ENCODE measurements around the gene CTNNB1.

The CTNNB1 gene

DNA sequence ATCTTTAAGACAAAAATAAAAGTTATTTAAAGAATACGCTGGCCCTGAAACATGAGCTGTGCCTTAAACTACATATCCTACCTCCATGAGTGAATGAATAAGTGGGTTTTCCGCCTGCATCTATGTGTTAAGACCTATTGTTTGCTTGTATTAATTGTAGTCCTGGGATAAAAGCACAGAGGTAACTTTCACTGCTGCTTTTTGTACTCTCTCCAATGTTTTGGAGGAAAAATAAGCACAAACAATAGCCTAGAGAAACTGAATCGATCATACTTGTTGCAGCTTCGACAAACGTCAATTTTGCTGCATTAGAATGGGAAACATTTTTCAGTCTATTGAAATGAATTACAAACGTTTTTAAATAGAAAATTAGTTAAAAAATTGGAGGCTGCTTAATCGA lies 1.3 kb upstream of the CTNNB1 start:
- H3K36me3 ChIP-seq (ENCODE audit: control insufficient read depth, insufficient read depth, low read length): no peaks in the 10 kb centered on the region
- DNase-seq: no peak
- peaks cover 32% of the 10 kb centered on the region for H3K79me2 ChIP-seq (ENCODE audit: control insufficient read depth, insufficient read depth, low read length)
- no peaks in the 10 kb centered on the region for H3K27me3 ChIP-seq (ENCODE audit: insufficient read depth, low read length, poor library complexity)
- H2AK5ac ChIP-seq (ENCODE audit: low read length): no peak overlapping the region
- H3K56ac ChIP-seq (ENCODE audit: low read length): no peak overlapping the region
- no peak overlapping the region for H2BK120ac ChIP-seq (ENCODE audit: low read depth, low read length)
- no peak overlapping the region for H4K5ac ChIP-seq (ENCODE audit: low read length)
- no peak overlapping the region for H4K8ac ChIP-seq (ENCODE audit: low read depth, low read length)
- no peak overlapping the region for H2BK15ac ChIP-seq (replicated peaks; ENCODE audit: low read depth)
- H3K79me1 ChIP-seq (ENCODE audit: low read length): no peaks in the 10 kb centered on the region
- H3K4me2 ChIP-seq (ENCODE audit: low read length): no peak overlapping the region
- H3K18ac ChIP-seq (ENCODE audit: low read length): no peak overlapping the region
- no peak overlapping the region for H3K4ac ChIP-seq (ENCODE audit: low read depth, low read length)
- no peak overlapping the region for H3K27ac ChIP-seq (ENCODE audit: low read depth, low read length)
- no peak overlapping the region for H2BK5ac ChIP-seq (ENCODE audit: low read length)
- H3K23ac ChIP-seq (ENCODE audit: low read length): no peak overlapping the region
- H3K9ac ChIP-seq (ENCODE audit: low read length): no peak overlapping the region
- WGBS (ENCODE audit: extremely low coverage, insufficient coverage, low lambda C conversion rate): no CpG with 5 or more reads among the region's 7 CpGs
- peaks cover 2% of the 10 kb centered on the region for H3K4me1 ChIP-seq (ENCODE audit: control insufficient read depth, low read depth, low read length)
- H3K4me3 ChIP-seq (ENCODE audit: low read length): no peak overlapping the region

DNA sequence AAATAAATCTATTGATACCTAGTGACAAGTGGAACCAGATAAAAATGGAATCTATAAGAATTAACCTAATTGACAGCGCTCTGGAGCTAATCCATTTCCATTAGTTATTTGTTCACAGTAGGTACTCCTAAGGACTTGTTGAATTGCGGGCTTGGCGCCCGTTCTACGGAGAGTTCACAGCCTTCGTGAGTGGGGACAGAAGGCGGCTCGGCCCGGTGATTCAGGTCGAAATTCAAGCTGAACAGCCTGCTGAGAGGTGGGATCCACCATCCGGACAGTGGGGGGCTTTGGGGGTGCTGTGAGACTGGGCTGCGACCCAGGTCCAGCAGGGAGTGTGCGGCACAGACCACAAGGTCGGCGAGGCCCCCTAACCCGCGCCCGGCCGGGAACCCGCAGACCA lies 779 bp upstream of the CTNNB1 start:
- H3K4ac ChIP-seq (ENCODE audit: low read depth, low read length): peak overlapping the region; percentile 49
- H4K5ac ChIP-seq (ENCODE audit: low read length): no peak overlapping the region
- H3K27me3 ChIP-seq (ENCODE audit: insufficient read depth, low read length, poor library complexity): no peaks in the 10 kb centered on the region
- H3K56ac ChIP-seq (ENCODE audit: low read length): peak overlapping the region; percentile 93
- peaks cover 2% of the 10 kb centered on the region for H3K4me1 ChIP-seq (ENCODE audit: control insufficient read depth, low read depth, low read length)
- H3K36me3 ChIP-seq (ENCODE audit: control insufficient read depth, insufficient read depth, low read length): no peaks in the 10 kb centered on the region
- peak overlapping the region; percentile 57 for H3K4me3 ChIP-seq (ENCODE audit: low read length)
- no peak overlapping the region for H2AK5ac ChIP-seq (ENCODE audit: low read length)
- H2BK5ac ChIP-seq (ENCODE audit: low read length): peak overlapping the region; percentile 17
- H3K79me1 ChIP-seq (ENCODE audit: low read length): no peaks in the 10 kb centered on the region
- no peak overlapping the region for H4K8ac ChIP-seq (ENCODE audit: low read depth, low read length)
- H2BK120ac ChIP-seq (ENCODE audit: low read depth, low read length): no peak overlapping the region
- H3K79me2 ChIP-seq (ENCODE audit: control insufficient read depth, insufficient read depth, low read length): peaks cover 33% of the 10 kb centered on the region
- H2BK15ac ChIP-seq (replicated peaks; ENCODE audit: low read depth): no peak overlapping the region
- H3K23ac ChIP-seq (ENCODE audit: low read length): no peak overlapping the region
- peak overlapping the region; percentile 87 for H3K9ac ChIP-seq (ENCODE audit: low read length)
- no CpG with 5 or more reads among the region's 20 CpGs for WGBS (ENCODE audit: extremely low coverage, insufficient coverage, low lambda C conversion rate)
- H3K4me2 ChIP-seq (ENCODE audit: low read length): peak overlapping the region; percentile 67
- peak; percentile 53 for DNase-seq
- H3K18ac ChIP-seq (ENCODE audit: low read length): peak overlapping the region; percentile 95
- H3K27ac ChIP-seq (ENCODE audit: low read depth, low read length): peak overlapping the region; percentile 89

DNA sequence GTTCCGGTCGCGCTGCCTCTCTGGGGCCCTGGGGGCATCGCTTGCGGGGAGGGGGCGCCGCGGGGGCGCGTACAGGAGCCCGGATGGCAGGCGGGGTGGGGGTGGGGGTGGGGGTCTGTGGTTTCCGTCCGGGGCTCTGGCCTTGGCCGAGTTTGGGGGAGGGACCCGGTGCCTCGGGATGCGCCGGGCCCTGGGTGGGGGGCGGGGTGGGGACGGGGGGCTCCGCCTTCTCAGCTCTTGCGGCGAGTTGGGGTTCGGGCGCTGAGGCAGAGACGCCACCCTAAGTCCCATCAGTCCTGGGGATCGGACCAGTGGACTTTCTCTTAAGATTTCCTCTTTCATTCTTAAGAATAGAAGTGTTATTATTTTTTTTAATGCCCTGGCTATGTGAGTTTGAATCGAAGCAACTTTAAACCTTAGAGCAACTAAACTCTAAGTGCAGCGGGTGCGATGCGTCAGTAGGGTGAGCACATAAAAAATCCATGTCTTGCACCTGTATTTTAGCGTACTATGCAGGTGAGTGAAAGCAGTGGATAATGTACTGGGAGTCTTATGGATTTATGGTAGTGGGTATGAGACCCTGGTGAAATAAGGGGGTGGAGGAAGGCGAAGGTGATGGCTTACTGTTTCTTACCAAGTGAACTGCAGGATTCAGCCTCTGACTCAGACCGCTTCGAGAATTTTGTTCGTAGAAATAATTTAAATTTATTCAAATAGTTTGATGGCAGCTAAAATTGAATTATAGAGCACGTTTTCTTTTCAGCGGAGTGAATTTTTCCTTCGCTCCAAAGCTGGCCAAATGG lies 762 bp downstream of the CTNNB1 start:
- H3K56ac ChIP-seq (ENCODE audit: low read length): peak overlapping the region; percentile 98

DNA sequence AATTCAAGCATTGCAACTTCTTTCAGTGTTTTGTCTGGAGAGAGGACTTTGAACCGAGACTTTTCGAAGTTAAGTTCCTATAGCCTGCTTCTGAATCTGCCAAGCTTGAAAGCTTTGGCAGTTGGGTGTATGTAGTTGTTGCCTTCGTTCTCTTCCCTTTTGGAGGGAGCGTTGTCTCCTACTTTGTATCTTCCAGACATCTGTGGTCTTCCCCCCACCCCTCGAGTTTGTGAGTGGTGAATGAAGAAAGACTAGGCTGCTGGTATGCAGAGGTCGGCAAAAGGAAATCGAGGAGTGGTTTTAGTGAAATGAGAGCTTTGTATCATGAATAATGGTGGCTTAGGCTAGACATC lies 1.3 kb downstream of the CTNNB1 start:
- DNase-seq: peak; percentile 55
- no peak overlapping the region for H2BK120ac ChIP-seq (ENCODE audit: low read depth, low read length)
- H3K4ac ChIP-seq (ENCODE audit: low read depth, low read length): no peak overlapping the region
- no peaks in the 10 kb centered on the region for H3K79me1 ChIP-seq (ENCODE audit: low read length)
- H3K23ac ChIP-seq (ENCODE audit: low read length): no peak overlapping the region
- H3K56ac ChIP-seq (ENCODE audit: low read length): peak overlapping the region; percentile 76
- no peak overlapping the region for H2BK5ac ChIP-seq (ENCODE audit: low read length)
- H3K18ac ChIP-seq (ENCODE audit: low read length): peak overlapping the region; percentile 100
- peaks cover 4% of the 10 kb centered on the region for H3K4me1 ChIP-seq (ENCODE audit: control insufficient read depth, low read depth, low read length)
- no peaks in the 10 kb centered on the region for H3K36me3 ChIP-seq (ENCODE audit: control insufficient read depth, insufficient read depth, low read length)
- peak overlapping the region; percentile 21 for H3K4me2 ChIP-seq (ENCODE audit: low read length)
- H3K9ac ChIP-seq (ENCODE audit: low read length): peak overlapping the region; percentile 70
- peaks cover 52% of the 10 kb centered on the region for H3K79me2 ChIP-seq (ENCODE audit: control insufficient read depth, insufficient read depth, low read length)
- WGBS (ENCODE audit: extremely low coverage, insufficient coverage, low lambda C conversion rate): no CpG with 5 or more reads among the region's 7 CpGs
- H3K27me3 ChIP-seq (ENCODE audit: insufficient read depth, low read length, poor library complexity): no peaks in the 10 kb centered on the region
- H3K4me3 ChIP-seq (ENCODE audit: low read length): peak overlapping the region; percentile 52
- H2AK5ac ChIP-seq (ENCODE audit: low read length): no peak overlapping the region
- no peak overlapping the region for H3K27ac ChIP-seq (ENCODE audit: low read depth, low read length)
- no peak overlapping the region for H4K5ac ChIP-seq (ENCODE audit: low read length)
- H4K8ac ChIP-seq (ENCODE audit: low read depth, low read length): no peak overlapping the region
- H2BK15ac ChIP-seq (replicated peaks; ENCODE audit: low read depth): no peak overlapping the region

More for the DNA sequence above, 762 bp downstream of the CTNNB1 start:
- Histone ChIP-seq H3K79me2 (ENCODE audit: control insufficient read depth, insufficient read depth, low read length) (peaks cover 47% of the 10 kb centered on the region), H3K4me3 (ENCODE audit: low read length) (peak overlapping the region; percentile 89), H3K4me2 (ENCODE audit: low read length) (peak overlapping the region; percentile 21), H4K8ac (ENCODE audit: low read depth, low read length) (peak overlapping the region; percentile 100), H3K27ac (ENCODE audit: low read depth, low read length) (peak overlapping the region; percentile 97), H3K27me3 (ENCODE audit: insufficient read depth, low read length, poor library complexity) (no peaks in the 10 kb centered on the region), H3K9ac (ENCODE audit: low read length) (peak overlapping the region; percentile 97), H3K18ac (ENCODE audit: low read length) (peak overlapping the region; percentile 100), H3K23ac (ENCODE audit: low read length) (no peak overlapping the region), H3K4ac (ENCODE audit: low read depth, low read length) (peak overlapping the region; percentile 100), H2AK5ac (ENCODE audit: low read length) (no peak overlapping the region), H4K5ac (ENCODE audit: low read length) (no peak overlapping the region), H2BK120ac (ENCODE audit: low read depth, low read length) (peak overlapping the region; percentile 79), H2BK5ac (ENCODE audit: low read length) (no peak overlapping the region), H2BK15ac (replicated peaks; ENCODE audit: low read depth) (no peak overlapping the region), H3K36me3 (ENCODE audit: control insufficient read depth, insufficient read depth, low read length) (no peaks in the 10 kb centered on the region), H3K4me1 (ENCODE audit: control insufficient read depth, low read depth, low read length) (peaks cover 4% of the 10 kb centered on the region), H3K79me1 (ENCODE audit: low read length) (no peaks in the 10 kb centered on the region)
- peak; percentile 40 for DNase-seq
- no CpG with 5 or more reads among the region's 40 CpGs for WGBS (ENCODE audit: extremely low coverage, insufficient coverage, low lambda C conversion rate)

DNA sequence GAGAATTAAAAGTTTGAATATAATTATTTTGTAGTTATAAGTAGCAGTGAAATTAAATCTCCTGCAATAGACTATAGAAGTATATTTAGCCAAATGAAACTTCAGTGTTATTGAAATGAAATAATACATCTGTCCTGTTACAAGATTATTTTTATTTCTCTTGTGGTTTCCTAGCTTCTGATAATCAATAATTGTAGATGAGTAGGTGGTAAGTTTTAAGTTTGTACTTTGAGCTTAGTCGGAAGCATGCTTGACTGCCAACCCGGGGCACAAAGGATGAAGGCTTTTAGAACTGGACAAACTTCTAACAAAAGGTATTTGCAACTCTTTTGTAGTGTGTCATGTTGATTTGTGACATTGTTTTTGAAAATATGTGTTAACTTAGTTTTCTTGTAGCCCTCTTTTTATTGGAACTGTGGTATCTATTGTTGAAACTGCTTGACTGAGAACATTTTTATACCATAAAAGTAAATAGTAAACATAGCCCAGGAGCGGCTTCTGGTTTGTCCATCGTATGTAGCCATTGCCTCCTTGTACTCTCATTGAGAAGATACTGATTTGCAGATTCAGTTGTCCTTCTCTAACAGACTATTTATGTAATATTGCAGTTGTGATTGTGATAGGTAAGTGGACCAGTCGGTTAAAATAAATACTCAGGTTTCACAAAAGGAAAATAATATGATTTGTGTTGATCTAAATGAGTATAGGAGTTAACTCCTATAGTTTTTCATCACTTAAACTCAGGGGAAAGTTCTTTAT lies 2.9 kb downstream of the CTNNB1 start:
- no peak overlapping the region for H2BK15ac ChIP-seq (replicated peaks; ENCODE audit: low read depth)
- H3K27ac ChIP-seq (ENCODE audit: low read depth, low read length): no peak overlapping the region
- H3K79me1 ChIP-seq (ENCODE audit: low read length): no peaks in the 10 kb centered on the region
- no peak overlapping the region for H3K56ac ChIP-seq (ENCODE audit: low read length)
- H2AK5ac ChIP-seq (ENCODE audit: low read length): no peak overlapping the region
- H3K36me3 ChIP-seq (ENCODE audit: control insufficient read depth, insufficient read depth, low read length): no peaks in the 10 kb centered on the region
- no peak overlapping the region for H4K5ac ChIP-seq (ENCODE audit: low read length)
- peak overlapping the region; percentile 37 for H3K4me2 ChIP-seq (ENCODE audit: low read length)
- H3K27me3 ChIP-seq (ENCODE audit: insufficient read depth, low read length, poor library complexity): no peaks in the 10 kb centered on the region
- no peak overlapping the region for H3K23ac ChIP-seq (ENCODE audit: low read length)
- H3K79me2 ChIP-seq (ENCODE audit: control insufficient read depth, insufficient read depth, low read length): peaks cover 67% of the 10 kb centered on the region
- H3K9ac ChIP-seq (ENCODE audit: low read length): peak overlapping the region; percentile 11
- no peak overlapping the region for H4K8ac ChIP-seq (ENCODE audit: low read depth, low read length)
- no peak overlapping the region for H3K18ac ChIP-seq (ENCODE audit: low read length)
- H2BK120ac ChIP-seq (ENCODE audit: low read depth, low read length): no peak overlapping the region
- WGBS (ENCODE audit: extremely low coverage, insufficient coverage, low lambda C conversion rate): no CpG with 5 or more reads among the region's 5 CpGs
- no peak for DNase-seq
- H3K4me1 ChIP-seq (ENCODE audit: control insufficient read depth, low read depth, low read length): peaks cover 6% of the 10 kb centered on the region
- H2BK5ac ChIP-seq (ENCODE audit: low read length): no peak overlapping the region
- no peak overlapping the region for H3K4me3 ChIP-seq (ENCODE audit: low read length)
- H3K4ac ChIP-seq (ENCODE audit: low read depth, low read length): no peak overlapping the region
